ENCODE data around the gene RASSF5. TPM values are rescaled to one million over a fixed set of nuclear protein-coding genes. Genes with fewer than 3 reads are reported as not detected.

Gene RASSF5
- total and polyA plus RNA-seq, 2 donors (not counting 1 experiment from before 2014, with no cell fraction given): 69.7 to 146 TPM

DNA sequence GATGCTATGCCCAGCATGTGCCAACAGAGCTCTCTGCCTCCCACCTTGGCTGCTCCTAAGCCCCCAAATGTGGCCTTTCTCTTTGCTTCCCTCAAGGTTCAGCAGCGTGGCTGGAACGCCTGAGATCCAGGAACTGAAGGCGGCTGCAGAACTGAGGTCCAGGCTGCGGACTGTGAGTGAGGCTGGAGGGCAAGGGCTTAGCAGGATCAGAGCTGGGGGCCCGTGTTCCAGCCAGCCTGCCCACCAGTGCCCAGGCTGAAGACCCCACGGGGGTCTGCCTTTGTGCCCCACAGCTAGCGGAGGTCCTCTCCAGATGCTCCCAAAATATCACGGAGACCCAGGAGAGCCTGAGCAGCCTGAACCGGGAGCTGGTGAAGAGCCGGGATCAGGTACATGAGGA, 22.4 kb upstream of the RASSF5 start:
- POLR2A ChIA-PET: no interaction called here
- no peaks in the 10 kb centered on the region for H3K4me1 Mint-ChIP-seq
- ATAC-seq (ENCODE audit: low read depth) (no peak), DNase-seq (no peak)
- TF ChIP-seq EZH2 (IDR thresholded peaks at IDR 0.05; ENCODE audit: borderline replicate concordance, insufficient read depth, low read depth, low read length, poor library complexity, severe bottlenecking): no peak
- TF ChIP-seq, protein P1, sequence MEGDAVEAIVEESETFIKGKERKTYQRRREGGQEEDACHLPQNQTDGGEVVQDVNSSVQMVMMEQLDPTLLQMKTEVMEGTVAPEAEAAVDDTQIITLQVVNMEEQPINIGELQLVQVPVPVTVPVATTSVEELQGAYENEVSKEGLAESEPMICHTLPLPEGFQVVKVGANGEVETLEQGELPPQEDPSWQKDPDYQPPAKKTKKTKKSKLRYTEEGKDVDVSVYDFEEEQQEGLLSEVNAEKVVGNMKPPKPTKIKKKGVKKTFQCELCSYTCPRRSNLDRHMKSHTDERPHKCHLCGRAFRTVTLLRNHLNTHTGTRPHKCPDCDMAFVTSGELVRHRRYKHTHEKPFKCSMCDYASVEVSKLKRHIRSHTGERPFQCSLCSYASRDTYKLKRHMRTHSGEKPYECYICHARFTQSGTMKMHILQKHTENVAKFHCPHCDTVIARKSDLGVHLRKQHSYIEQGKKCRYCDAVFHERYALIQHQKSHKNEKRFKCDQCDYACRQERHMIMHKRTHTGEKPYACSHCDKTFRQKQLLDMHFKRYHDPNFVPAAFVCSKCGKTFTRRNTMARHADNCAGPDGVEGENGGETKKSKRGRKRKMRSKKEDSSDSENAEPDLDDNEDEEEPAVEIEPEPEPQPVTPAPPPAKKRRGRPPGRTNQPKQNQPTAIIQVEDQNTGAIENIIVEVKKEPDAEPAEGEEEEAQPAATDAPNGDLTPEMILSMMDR (IDR thresholded peaks at IDR 0.05): no peak
- Histone ChIP-seq H3K4me2 (replicated peaks; ENCODE audit: low read depth, low read length, poor library complexity, severe bottlenecking) (no peak overlapping the region), H3K9ac (ENCODE audit: low read length) (no peak overlapping the region), H3K36me3 (replicated peaks in 1 of 2; ENCODE audit: control extremely low read depth in 1 of 2, control insufficient read depth in 1 of 2, extremely low read depth in 1 of 2, insufficient read depth in 2 of 2, low read length in 1 of 2) (peaks cover 0 to 62% of the 10 kb centered on the region in 2 experiments), H3K27me3 (replicated peaks in 1 of 4; ENCODE audit: control extremely low read depth in 1 of 4, control insufficient read depth in 3 of 4, insufficient read depth in 4 of 4, low read length in 3 of 4) (no peaks in the 10 kb centered on the region), H3K79me2 (ENCODE audit: control insufficient read depth, insufficient read depth, low read length) (no peaks in the 10 kb centered on the region), H3K27ac (ENCODE audit: low read length in 2 of 2) (no peak overlapping the region), H2AFZ (ENCODE audit: insufficient read depth, low read depth, low read length, poor library complexity, severe bottlenecking) (no peak overlapping the region), H3K9me3 (ENCODE audit: control extremely low read depth in 1 of 3, control insufficient read depth in 2 of 3, insufficient read depth in 1 of 3, low read length in 2 of 3) (no peaks in the 10 kb centered on the region), H4K20me1 (ENCODE audit: control insufficient read depth, insufficient read depth, low read length, poor library complexity, severe bottlenecking) (peaks cover 2% of the 10 kb centered on the region), H3K4me1 (ENCODE audit: control insufficient read depth in 2 of 2, insufficient read depth in 2 of 2, low read length in 2 of 2) (no peaks in the 10 kb centered on the region), H3K4me3 (ENCODE audit: control extremely low read depth in 1 of 5, extremely low read depth in 1 of 5, insufficient read depth in 1 of 5, low read depth in 2 of 5, low read length in 4 of 5) (no peak overlapping the region)
- intact Hi-C loops (cut with micrococcal nuclease): no loop called here
- H3K27ac Mint-ChIP-seq: no peak overlapping the region
- no peaks in the 10 kb centered on the region for H3K9me3 Mint-ChIP-seq (ENCODE audit: insufficient read depth)
- no peaks in the 10 kb centered on the region for H3K27me3 Mint-ChIP-seq
- 100% methylated on average over 10 of the region's 10 CpGs for WGBS (ENCODE audit: insufficient coverage)
- no peak overlapping the region for H3K4me3 Mint-ChIP-seq
- CTCF ChIA-PET: interaction anchor here (0.9 to 1.6 kb wide), 7 partner anchors 9 to 497 kb away, joined by 3 to 4 read pairs (median 4); partner anchors contain the start of gene IKBKE

DNA sequence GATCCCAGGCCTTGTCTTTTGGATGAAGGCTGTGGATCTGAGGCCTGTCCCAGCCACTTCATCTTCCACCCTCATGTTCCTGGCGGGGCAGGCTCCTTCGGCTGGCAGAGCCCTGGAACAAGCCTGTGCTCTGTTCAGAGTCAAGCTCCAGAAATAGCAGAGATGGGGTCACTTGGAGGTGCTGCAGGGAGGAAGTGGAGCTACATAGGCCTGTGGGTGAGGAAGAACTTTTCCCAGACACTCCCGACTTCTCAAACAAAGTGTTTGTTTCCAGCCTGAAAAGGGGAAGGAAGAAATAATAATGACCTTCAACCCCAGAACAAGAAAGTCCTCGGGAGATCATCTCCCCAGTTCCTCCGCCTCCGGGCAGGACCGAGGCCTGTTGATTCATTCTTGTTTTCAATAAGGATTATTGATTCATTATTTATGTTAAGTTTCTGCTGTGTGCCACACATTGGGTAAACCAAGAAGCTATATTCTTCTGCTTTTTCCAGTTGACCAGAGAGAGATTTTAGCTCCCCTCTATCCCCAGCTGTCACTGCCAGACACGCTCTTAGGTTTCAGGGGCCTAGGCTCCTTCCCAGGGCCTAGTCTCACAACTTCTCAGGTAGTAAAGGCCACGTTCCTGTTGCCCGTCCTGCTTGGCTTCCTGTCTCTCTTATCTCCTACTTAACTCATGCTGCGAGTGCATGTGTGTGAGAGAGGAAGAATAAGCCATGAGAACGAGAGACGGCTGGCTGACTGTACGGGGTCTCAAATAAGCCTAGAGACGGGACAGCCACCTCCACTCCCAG, 20.1 kb upstream of the RASSF5 start:
- H4K20me1 ChIP-seq (ENCODE audit: control insufficient read depth, insufficient read depth, low read length, poor library complexity, severe bottlenecking): no peaks in the 10 kb centered on the region
- Mint-ChIP-seq H3K4me3 (no peak overlapping the region), H3K4me1 (no peaks in the 10 kb centered on the region), H3K9me3 (ENCODE audit: insufficient read depth) (no peaks in the 10 kb centered on the region), H3K27me3 (no peaks in the 10 kb centered on the region), H3K27ac (no peak overlapping the region)
- ChIA-PET CTCF (interaction anchor here (0.8 to 7.4 kb wide), 3 partner anchors 25 to 106 kb away, joined by 3 to 81 read pairs (median 4); no protein-coding TSS in a partner anchor), POLR2A (no interaction called here)
- intact Hi-C loops (cut with micrococcal nuclease): no loop called here
- H3K4me2 ChIP-seq (replicated peaks; ENCODE audit: low read depth, low read length, poor library complexity, severe bottlenecking): no peak overlapping the region
- WGBS (ENCODE audit: insufficient coverage): 98% methylated on average over 4 of the region's 15 CpGs
- no peak overlapping the region for H3K4me3 ChIP-seq (ENCODE audit: control extremely low read depth in 1 of 5, extremely low read depth in 1 of 5, insufficient read depth in 1 of 5, low read depth in 2 of 5, low read length in 4 of 5)
- no peaks in the 10 kb centered on the region for H3K9me3 ChIP-seq (ENCODE audit: control extremely low read depth in 1 of 3, control insufficient read depth in 2 of 3, insufficient read depth in 1 of 3, low read length in 2 of 3)
- TF ChIP-seq EZH2 (IDR thresholded peaks at IDR 0.05; ENCODE audit: borderline replicate concordance, insufficient read depth, low read depth, low read length, poor library complexity, severe bottlenecking): no peak
- TF ChIP-seq, protein P1 (IDR thresholded peaks at IDR 0.05): no peak
- no peaks in the 10 kb centered on the region for H3K4me1 ChIP-seq (ENCODE audit: control insufficient read depth in 2 of 2, insufficient read depth in 2 of 2, low read length in 2 of 2)
- H3K79me2 ChIP-seq (ENCODE audit: control insufficient read depth, insufficient read depth, low read length): no peaks in the 10 kb centered on the region
- no peaks in the 10 kb centered on the region for H3K27me3 ChIP-seq (replicated peaks in 1 of 4; ENCODE audit: control extremely low read depth in 1 of 4, control insufficient read depth in 3 of 4, insufficient read depth in 4 of 4, low read length in 3 of 4)
- no peak overlapping the region for H2AFZ ChIP-seq (ENCODE audit: insufficient read depth, low read depth, low read length, poor library complexity, severe bottlenecking)
- peaks cover 0 to 66% of the 10 kb centered on the region in 2 experiments for H3K36me3 ChIP-seq (replicated peaks in 1 of 2; ENCODE audit: control extremely low read depth in 1 of 2, control insufficient read depth in 1 of 2, extremely low read depth in 1 of 2, insufficient read depth in 2 of 2, low read length in 1 of 2)
- DNase-seq (no peak), ATAC-seq (ENCODE audit: low read depth) (no peak)
- H3K9ac ChIP-seq (ENCODE audit: low read length): no peak overlapping the region
- no peak overlapping the region for H3K27ac ChIP-seq (ENCODE audit: low read length in 2 of 2)

All from B cell (primary cell).